IPS-NIHi7 (cell line): ENCODE measurements around the gene RPTOR.

Experiments used
- DNase-seq: peaks from one replicate; pipeline ENCODE4 v3.0.0; 2012; ENCODE audit warnings: mixed read lengths; ENCODE audit errors: extremely low spot score

Gene RPTOR

DNA sequence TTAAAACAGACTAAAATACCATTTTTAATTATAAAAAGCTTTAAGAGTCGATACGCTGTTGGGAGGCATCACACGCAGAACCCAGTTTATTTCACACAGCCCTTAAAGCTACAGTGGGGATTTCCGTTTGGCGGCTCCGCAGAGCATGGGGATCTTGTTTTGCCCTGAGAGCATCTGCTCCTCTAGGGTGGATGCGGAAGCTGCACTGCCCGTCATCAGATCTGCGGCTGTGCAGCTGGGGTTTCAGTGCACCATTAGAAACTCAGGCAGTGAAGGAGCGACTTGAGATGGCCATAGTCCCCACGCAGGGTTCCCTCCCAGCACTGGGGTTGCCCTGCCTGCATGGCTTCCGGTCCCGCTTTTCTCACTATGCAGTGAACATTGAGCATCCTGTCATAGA, 384.8 kb downstream of the RPTOR start:
- DNase-seq, result no peak

DNA sequence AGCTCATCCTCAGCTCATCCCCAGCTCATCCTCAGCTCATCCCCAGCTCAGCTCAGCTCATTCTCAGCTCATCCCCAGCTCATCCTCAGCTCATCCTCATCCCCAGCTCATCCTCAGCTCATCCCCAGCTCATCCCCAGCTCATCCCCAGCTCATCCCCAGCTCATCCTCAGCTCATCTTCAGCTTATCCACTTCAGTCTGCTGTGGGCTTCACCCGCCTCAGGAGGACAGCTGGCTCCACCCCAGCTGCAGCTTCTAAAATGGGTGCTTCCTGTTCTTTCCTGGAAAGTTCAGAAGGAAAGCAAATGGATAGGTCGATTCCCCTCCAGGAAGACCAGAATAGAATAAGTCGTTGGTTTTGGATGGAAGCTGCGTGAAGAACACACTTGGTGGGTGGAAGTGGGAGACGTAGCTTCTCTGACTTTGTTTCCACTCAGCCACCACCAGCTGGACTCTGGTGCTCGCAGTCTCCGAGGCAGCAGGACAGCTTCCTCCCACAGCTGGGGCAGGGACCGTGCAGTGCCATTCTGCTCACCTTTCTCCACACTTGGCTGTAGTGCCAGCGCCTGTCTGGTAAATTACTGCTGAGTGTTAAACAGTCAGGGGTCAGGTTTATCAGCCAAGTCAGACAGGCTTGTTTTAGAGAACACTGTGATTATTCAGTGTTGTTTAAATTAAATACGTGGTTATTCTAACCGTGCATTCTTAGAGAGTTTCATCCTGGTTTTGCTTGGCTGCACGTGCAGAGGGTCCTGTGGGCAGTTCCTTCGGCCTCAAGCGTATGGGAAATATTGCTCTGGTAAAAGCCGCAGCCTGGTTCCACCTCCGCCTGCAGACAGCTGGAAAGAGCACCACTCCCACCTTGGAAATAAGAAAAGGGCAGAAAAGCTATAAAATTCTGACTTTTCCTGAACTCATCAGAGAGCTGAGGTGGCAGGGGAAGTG, 386.0 kb downstream of the RPTOR start:
- DNase-seq, result no peak

DNA sequence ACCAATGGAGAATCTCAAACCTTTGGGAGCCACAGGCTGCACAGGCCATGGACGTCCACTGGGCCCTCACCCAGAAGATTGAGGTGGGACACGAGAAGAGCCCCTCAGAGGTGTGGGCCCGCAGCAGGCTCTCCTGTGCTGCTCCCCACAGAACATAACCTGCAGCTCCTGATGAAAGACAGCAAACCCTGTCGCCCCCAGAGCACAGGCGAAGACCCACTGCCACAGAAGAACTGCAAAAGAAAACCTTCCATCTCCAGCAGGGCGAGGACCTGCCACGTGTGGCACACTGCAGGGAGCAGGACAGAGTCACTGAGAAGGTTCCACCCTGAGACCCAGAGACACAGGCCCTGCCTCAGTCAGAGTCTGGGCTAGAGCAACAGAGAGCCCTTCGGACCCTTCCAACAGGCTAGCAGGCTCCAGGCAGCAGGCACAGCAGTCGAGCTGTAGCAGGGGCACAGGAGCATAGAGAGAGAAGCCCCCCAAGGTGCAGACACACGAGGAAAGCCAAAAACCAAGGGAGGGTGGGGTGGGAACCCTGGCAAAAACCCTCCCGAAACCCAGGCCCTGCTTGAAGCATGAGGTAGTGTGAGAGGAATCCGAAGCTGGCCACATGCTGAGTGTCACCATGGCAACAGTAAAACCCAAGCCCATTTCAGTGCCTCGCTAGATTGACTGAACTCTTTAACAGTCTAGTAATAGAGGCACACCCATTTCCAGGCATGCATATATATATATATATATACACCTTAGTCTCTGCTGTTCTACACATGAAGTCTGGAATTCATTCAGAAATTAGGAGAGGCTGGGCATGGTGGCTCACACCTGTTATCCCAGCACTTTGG, 387.0 kb downstream of the RPTOR start:
- peak; percentile 86 for DNase-seq

DNA sequence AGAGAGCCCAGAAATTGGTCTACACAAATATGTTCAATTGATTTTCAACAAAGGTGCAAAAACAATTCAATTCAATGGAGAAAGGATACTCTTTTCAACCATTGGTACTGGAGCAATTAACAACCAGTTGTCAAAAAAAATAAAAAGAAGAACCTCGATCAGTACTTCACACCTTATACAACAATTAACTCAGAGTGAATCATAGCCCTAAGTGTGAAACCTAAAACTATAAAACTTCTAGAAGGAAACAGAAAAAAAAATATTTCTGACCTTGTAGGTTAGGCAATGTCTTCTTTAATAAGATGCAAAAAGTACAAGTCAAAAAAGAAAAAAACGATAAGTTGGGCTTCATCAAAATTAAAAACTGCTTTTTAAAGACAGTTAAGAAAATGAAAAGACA, 390.9 kb downstream of the RPTOR start:
- no peak for DNase-seq

DNA sequence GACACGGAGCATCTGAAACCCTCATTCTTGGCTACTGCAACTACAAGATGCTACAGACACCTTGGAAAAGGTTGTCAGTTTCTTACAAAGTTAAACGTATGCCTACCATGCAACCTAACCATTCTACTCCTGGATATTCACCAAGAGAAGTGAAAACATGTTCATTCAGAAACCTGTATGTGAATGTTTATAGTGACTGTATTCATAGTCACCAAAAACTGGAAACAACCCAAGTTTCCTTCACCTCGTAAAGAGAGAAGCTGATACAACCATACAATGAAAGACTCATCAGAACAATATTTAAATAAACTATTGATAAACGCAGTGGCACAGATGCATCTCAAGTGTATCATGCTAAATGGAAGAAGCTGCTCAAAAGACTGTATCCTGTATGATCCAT, 391.6 kb downstream of the RPTOR start:
- no peak for DNase-seq

DNA sequence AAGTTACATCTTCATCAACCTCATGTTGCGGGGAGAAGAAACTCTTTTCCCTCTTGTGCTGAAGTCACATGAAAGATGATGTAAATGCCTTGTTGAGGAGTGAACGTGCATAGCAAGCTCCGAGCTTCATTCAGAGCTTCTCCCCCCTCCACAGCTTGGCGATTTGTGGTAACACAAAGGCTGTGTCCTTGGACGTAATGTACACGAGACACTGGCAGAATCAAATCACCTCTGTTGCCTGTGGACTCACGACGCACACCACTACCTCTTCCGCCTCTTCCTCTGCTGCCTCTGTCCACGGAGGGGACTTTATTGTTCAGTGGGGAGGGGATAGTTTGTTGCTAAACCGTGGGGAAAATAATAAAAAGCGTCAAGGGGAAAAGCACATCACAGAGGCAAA, 392.1 kb downstream of the RPTOR start:
- no peak for DNase-seq

DNA sequence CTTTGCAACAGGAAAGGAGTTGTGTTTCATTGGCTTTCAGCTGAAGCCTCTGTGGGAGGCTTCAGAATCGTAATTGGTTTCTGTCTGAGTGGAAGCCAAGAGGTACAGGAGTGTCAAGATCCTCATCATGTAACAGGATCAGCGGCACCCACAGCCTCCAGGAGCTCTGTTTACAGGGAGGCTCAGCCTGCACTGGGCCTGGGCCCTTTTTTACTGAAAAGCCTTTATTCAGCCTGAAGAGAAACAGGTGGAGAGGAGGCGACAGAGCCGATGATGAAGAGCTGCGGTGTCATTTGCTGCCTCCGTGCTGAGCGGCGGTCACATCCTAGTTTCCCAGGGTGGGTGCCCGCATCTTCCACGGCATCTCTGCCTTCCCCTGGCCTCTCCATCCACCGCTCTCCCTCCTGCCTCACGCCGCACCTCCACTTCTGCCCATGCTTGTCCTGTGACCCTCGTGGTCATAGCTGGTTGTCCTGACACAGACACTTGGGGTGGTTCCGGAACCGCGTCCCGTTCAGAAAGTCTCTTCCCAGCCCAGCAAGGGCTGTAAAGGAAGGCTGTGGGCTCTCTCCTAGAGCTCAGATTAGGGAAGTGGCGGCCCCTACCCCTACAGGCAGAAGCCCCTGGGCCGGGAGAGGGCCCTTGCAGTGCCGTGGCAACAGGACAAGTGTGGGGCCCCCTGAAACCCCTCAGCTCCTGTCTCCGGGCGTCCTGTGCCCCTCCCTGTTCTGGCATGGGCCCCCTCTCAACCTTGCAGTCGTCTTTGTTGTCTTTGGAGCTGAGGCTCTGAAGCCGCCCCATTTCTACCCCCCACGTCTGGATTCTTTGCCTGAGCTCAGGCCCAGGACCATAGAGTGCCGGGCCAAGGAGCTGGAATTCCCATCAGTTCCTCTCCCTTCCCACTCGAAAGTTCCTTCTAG, 393.1 kb downstream of the RPTOR start:
- no peak for DNase-seq

DNA sequence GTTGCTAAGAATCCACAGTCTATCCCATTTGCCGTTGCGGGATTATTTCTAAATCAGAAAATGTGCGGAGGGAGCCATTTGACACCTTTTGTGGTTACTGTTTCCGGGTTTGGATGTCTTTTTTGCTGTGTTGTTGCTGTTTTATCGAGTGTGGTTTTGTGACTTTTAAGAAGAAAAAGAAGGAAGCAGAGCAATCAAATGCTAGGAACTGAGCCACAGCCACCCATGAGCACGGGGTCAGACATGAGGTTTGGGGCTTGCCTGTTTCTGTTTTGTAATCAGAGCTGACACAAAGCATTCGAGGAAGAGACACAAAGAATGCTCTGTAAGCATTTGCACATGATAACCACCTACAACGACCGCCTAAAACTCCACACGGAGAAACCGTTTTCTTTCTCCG, 393.9 kb downstream of the RPTOR start:
- no peak for DNase-seq

DNA sequence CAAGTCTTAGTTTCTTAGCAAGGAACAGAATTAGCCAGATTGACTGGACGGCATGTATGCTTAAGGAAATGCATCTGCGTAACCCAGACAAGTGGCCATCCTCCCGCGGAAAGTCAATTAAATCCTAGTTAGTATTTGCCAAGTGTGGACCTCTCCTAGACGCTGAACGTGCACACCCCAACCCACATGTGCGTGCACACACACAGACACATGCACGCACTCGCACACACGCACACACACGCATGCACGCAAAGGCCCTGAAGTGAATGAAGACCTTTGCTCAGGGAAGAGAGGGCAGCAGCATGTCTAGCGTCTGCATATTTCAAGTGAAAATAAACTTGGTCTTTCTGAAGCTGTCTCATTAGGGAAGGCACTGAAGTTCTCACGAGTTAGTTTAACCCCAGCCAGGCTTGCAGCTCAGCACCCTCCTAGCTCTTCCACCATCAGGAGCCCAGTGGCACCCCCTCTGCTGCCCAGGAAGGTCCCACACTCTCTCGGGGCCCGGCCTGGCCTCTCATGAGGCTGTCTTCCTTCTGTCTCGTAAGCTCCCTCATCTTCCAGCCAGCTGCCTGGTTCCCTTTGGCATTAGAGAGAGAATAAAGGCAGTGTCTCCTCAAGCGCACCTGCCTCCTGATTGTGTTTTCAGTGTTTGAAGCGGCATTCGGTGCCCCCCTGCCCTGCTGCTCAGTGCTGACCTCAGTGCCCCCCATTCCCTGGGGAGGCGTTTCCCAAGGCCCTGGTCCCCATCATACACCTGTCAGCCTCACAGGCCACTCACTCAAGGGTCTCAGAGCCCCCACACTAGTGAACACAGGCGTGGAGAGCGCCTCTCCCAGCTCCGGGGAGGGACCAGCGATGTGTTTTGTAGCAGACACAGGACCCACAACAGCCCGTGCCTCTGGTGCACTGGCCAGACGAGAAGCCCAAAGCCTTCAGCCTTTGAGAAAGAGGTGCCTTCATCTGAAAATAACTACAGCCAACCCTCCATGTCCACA, 394.8 kb downstream of the RPTOR start:
- DNase-seq, result no peak

DNA sequence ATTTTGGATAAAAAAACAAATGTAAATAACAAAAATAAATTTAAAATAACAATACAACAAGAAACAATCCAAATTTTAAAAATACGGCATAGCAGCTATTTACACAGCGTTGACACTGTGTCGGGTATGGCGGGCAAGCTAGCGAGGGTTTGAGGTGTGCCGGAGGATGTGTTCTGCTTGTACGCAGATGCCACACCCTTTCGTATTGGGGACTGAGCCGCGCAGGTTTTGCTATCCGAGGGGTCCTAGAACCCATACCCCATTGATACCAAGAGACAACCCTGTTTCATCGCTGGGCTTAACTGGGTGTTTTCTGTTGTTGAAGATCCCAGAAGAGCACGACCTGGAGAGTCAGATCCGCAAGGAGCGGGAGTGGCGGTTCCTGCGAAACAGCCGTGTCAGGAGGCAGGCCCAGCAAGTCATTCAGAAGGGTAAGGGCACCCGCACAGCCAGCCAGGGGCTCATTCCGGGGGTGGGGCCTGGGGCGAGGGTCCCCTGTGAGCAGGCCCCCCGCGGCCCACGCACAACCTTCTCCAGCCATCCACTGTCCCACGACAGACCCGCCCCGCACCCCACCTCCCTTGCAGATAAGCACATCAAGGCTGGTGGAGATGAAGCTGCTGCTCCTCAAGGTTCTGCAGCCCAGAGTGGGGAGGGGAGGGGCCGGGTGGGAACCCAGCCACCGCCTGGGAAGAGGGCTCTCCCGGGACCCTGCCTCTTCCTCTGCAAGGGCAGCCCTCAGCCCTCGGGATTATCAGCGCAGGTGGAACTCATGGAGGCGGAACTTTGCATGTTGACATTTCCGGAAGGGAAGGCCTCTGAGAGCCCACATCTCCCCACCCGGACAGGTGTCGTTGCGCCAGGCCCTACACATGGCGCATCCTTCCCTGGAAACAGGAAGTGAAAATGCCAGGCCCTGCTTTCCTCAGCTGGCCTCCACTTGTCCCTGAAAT, 395.8 kb downstream of the RPTOR start:
- no peak for DNase-seq

DNA sequence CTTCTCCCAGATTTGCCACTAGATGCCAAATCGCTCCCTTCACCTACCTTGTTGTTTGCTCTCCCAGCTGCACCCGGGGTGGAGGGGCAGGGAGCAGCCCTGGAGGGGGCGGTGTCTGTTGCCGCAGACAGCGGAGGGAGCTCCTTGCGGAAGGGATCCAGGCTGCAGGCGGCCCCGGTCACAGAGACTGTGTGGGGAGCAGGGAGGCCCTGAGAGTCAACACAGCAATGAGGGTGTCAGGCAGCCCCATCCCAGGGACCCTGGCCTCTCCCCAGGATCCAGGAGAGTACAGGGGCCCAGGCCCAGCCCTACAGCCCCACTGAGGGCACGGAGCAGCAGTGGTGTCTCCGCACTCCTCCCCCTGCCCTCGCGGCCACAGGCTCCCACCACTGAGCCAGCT, 396.5 kb downstream of the RPTOR start:
- DNase-seq, result no peak

DNA sequence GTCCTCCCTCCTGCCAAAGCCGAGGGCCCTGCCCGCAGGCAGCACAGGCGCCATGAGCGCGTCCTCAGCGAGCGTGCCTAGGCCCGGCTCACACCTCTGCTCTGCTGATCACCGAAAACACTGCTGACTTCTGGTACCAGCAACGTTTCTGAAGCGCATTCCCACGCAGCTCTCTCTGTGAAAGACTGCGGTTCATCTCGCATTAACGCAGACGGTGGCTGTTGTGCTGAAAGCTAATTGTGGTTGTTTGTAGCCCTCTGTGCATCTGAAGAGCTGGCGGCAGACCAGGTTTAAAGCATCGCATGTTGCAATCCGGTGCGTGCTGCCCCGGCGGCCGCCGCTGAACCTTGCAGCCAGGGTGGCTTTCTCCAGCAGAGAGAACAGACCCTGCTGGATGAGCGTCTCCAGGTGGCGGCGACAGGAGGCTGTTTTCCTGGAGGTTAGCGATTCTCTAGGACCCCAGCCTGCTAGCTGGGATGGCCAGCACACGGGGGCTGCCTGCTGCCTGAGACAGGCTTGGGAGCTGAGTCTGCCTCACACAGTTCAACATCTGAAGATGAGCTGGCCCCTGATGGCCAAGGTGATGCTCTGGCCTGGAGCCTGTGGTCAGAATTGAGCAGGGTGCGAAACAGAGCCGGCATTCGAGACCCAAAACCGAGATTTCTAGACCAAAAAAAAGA, 397.2 kb downstream of the RPTOR start:
- DNase-seq, result no peak

DNA sequence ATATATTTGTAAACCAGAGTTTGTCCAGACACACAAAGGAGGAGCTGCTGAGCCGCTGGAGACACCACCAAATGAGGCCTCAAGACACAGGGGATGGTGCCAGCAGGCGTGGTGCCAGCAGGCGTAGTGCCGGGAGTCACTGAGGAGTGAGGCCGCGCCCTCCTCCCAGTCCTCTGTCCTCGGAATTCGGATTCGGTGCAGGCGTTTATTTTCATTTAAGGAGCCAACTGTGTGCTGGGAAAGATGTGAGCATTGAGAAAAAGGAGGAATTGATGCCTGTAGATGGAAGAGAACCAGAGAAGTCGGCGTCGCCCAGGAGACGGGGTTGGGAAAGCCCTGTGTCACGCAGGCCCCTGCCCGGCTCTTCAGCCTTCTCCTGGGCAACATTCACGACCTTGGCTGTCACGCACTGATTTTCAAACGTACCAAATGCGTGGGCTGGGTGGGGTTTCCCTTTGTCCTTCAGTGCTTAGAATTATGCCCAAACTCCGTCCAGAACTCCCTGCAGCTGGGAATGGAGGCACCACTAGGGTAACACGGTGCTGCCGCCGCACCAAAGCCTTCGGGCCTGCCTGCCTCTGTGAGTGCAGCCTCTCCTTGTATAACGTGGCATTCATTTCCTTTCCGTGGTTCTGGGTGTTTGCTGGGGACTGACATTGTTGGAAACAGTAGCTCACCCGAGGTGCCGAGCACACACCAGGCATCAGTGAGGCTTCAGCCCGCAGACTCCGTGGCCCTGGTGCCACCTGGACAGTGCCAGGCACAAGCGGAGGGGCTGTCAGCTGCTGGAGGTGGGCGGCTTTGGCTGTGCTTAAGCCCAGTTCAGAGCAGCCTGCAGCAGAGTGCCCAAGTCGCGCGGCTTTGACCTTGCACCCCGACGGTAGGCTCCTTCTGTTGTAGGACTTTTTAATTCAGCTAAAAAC, 398.0 kb downstream of the RPTOR start:
- no peak for DNase-seq

DNA sequence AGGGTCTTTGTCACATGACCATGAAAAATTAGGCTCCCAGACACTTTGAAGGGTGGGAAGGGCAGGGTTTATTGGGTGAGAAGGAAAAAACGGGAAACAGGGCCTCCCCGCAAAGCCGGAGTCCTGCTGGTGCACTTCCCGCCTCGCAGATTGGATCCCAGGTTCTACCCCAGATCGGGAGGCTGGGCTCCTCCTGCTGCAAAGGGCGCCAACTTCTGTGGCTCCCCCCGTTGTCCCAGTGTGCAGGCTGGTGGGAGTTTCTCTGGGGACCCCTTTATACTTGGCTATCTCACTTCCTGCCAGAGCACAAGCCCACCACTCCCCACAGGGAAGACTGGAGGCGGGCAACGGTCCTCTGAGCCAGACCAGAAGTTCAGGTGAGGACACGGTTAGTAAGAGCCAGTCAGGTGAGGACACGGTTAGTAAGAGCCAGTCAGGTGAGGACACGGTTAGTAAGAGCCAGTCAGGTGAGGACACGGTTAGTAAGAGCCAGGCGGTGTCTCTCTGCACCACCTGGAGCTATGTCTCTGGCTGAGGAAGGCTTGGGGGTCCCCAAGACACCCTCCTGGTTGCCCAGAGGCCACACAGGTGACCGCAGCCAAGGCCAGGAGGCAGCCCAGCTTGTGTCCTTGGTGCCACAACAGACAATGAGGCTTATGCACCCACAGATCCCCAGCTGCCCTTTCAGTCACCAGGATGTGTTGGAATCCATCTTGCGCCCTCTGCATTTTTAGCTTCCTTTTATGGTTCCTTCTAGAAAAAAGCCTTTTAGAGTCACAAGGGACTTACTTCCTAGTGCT, 398.9 kb downstream of the RPTOR start:
- no peak for DNase-seq

DNA sequence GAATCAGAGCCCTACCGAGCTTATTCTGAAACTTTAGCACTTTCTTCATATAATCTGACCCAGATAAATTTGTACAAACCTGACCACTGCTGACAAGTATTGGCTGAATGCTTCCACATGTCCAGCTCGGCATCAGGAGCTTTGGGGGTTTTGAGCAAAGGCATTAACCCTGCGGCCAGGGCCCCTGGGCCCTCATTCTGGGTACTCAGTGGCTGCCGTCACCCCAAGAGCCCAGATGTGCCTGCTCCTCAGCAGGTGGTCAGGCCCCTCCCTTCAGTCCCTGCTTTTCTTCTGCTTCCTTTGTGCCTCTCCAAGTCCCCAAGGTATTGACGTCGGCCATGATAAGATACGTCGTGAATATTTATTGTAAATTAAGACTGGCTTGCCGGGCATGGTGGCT, 399.7 kb downstream of the RPTOR start:
- DNase-seq, result no peak

DNA sequence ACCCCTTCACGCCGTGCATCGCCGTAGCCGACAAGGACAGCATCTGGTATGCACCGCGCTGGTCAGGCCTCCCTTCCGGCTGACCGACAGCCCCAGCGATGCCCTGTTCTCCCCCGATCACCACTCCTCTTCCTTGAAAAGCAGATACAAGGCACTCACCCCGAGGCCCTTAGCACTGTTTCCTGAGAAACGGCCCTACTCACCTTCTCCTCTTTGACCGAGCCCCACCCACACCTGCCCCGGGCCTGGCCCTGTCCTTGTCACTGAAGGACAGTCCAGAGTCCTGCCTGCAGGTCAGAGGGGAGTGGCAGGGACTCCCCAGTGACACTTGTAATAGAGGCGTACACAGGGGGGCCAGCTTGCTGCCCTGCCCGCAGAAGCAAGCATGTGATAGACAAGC, 401.1 kb downstream of the RPTOR start:
- DNase-seq, result no peak

DNA sequence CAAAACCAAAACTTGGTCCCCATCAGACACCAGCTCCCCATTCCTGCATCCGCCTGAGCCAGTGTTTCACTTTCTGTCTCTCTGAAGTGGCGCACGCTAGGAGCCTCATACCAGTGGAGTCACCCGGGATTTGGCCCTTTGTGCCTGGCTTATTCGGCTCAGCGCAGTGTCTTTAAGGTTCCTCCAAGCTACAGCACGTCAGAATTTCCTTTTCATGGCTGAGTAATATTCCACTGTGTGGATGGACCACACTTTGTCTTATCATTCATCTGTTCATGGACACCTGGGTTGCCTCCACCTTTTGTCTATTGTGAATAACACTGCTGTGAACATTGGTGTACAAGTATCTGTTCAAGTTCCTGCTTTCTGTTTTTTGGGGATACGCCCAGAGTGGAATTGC, 401.8 kb downstream of the RPTOR start:
- no peak for DNase-seq
